ENCODE data around the gene LRMDA.

Gene LRMDA

DNA sequence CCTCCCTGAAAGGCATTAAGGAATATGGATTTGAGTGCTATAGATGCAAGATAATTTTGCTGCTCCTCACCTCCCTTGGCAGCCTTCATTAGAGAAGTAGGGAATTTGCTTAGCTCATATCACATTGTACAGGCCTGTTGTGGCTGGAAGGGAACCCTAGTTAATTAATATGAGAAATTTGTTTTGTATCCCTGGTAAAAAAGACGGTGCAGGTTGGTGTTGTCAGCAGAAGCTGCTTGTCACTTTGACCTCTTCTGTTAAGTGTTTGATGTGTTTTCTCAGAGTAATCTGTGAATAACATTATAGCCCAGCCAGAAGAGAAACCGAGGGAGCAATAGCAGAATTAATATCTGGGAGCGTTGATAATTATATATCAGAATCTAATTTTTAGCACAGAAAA lies 278.4 kb downstream of the LRMDA start:
- no peaks in the 10 kb centered on the region for H3K9me3 Mint-ChIP-seq
- no peaks in the 10 kb centered on the region for H3K4me1 Mint-ChIP-seq (ENCODE audit: low read depth)
- H3K4me3 Mint-ChIP-seq = no peak overlapping the region
- H3K27ac Mint-ChIP-seq = no peak overlapping the region
- H3K36me3 Mint-ChIP-seq (ENCODE audit: low read depth) = no peaks in the 10 kb centered on the region
- H3K27me3 Mint-ChIP-seq (ENCODE audit: low read depth) = peaks cover 3% of the 10 kb centered on the region

- Mint-ChIP-seq H3K4me3 (no peak overlapping the region), H3K9me3 (no peaks in the 10 kb centered on the region), H3K27ac (no peak overlapping the region), H3K4me1 (ENCODE audit: low read depth) (no peaks in the 10 kb centered on the region), H3K36me3 (ENCODE audit: low read depth) (no peaks in the 10 kb centered on the region), H3K27me3 (ENCODE audit: low read depth) (peaks cover 6% of the 10 kb centered on the region)
These were observed 280.9 kb downstream of the LRMDA start for GRCh38 chr10:75712242-75712880.

DNA sequence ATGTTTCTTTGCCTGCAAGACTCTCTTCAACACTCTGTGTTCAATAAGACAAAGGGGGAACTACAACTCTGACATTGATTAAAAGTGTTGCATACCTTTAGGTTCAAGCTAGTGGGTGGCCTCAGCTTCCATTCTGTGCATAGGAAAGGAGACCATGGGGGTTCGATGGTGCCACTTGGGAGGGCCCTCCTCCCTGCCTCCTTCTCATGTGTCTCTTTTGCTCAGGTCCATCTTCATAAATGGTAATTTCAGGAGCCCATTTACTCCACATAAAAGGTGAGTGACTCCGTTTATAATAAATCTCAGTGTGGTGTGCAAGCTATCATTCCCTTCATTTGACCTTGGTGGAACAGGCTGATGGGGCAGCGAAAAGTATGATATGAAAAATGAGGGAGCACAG lies 285.1 kb downstream of the LRMDA start:
- H3K36me3 Mint-ChIP-seq (ENCODE audit: low read depth) = no peaks in the 10 kb centered on the region
- no peak overlapping the region for H3K4me3 Mint-ChIP-seq
- H3K27ac Mint-ChIP-seq = no peak overlapping the region
- peaks cover 3% of the 10 kb centered on the region for H3K27me3 Mint-ChIP-seq (ENCODE audit: low read depth)
- no peaks in the 10 kb centered on the region for H3K9me3 Mint-ChIP-seq
- no peaks in the 10 kb centered on the region for H3K4me1 Mint-ChIP-seq (ENCODE audit: low read depth)

DNA sequence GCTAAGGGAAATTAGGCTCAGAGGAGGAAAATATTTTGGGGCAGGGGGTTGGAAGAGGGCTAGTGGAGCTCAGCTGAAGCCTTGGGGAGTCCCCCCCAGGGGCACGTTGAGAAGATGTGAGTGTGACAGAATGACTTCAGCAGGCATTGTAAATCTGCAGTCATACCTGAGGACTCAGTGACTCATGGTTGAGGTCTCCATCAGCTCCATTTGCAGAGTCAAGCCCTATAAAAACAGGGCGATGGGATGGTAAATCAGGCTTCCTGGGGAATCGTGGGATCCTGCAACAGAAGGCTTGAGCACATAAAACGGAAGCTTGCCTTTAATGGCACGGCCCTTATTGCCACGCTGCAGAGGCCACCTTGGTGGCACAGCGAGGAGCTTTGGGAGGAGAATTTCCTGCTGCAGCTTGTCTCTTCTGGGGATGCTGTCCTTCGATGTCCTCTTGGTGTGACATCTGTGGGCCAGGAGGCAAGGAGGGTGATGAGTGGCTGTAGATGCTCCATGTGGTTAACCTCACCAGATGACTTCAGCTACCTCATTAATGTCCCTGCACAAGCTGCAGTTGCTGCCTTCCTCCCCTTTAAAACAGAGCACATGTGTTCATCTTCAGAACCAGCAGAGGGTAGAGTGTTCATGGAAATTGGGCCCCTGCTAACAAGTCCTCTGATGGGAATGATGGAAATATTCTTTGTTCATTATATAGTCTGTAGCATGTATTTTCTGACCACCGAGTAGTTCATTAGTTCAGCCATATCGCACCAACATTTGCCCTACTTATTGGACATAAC lies 285.9 kb downstream of the LRMDA start:
- peaks cover 3% of the 10 kb centered on the region for H3K27me3 Mint-ChIP-seq (ENCODE audit: low read depth)
- H3K27ac Mint-ChIP-seq = no peak overlapping the region
- no peaks in the 10 kb centered on the region for H3K36me3 Mint-ChIP-seq (ENCODE audit: low read depth)
- no peaks in the 10 kb centered on the region for H3K9me3 Mint-ChIP-seq
- no peaks in the 10 kb centered on the region for H3K4me1 Mint-ChIP-seq (ENCODE audit: low read depth)
- H3K4me3 Mint-ChIP-seq = no peak overlapping the region

GRCh38 chr10:75718991-75719390 lies 287.6 kb downstream of the LRMDA start:
- no peaks in the 10 kb centered on the region for H3K4me1 Mint-ChIP-seq (ENCODE audit: low read depth)
- H3K9me3 Mint-ChIP-seq = no peaks in the 10 kb centered on the region
- H3K4me3 Mint-ChIP-seq = no peak overlapping the region
- H3K36me3 Mint-ChIP-seq (ENCODE audit: low read depth) = no peaks in the 10 kb centered on the region
- H3K27me3 Mint-ChIP-seq (ENCODE audit: low read depth) = peaks cover 3% of the 10 kb centered on the region
- no peak overlapping the region for H3K27ac Mint-ChIP-seq

GRCh38 chr10:75720157-75720556 lies 288.7 kb downstream of the LRMDA start:
- Mint-ChIP-seq H3K9me3 (no peaks in the 10 kb centered on the region), H3K27me3 (ENCODE audit: low read depth) (peaks cover 3% of the 10 kb centered on the region), H3K4me3 (no peak overlapping the region), H3K27ac (no peak overlapping the region), H3K36me3 (ENCODE audit: low read depth) (no peaks in the 10 kb centered on the region), H3K4me1 (ENCODE audit: low read depth) (no peaks in the 10 kb centered on the region)

GRCh38 chr10:75722020-75722419 lies 290.6 kb downstream of the LRMDA start:
- no peak overlapping the region for H3K27ac Mint-ChIP-seq
- H3K36me3 Mint-ChIP-seq (ENCODE audit: low read depth) = no peaks in the 10 kb centered on the region
- no peaks in the 10 kb centered on the region for H3K9me3 Mint-ChIP-seq
- H3K27me3 Mint-ChIP-seq (ENCODE audit: low read depth) = no peaks in the 10 kb centered on the region
- no peaks in the 10 kb centered on the region for H3K4me1 Mint-ChIP-seq (ENCODE audit: low read depth)
- no peak overlapping the region for H3K4me3 Mint-ChIP-seq

DNA sequence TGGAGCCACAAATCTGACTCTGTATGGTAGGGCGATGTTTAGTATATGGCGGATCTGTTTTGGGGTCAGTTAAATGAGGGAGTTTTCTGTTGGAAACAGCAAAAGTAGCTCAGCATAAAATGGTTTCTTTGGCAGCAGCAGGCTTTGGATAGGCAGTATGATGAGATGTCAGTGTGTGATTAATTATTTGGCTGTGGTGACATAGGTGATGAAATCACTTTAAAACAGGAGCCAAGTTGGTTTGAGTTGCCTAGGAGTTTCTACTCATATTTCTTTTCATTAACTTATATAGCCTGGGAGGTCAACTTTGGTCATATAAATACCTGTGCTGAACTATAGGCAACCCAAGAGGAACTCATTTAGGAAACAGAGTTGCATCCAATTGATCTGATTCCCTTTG lies 291.2 kb downstream of the LRMDA start:
- no peaks in the 10 kb centered on the region for H3K4me1 Mint-ChIP-seq (ENCODE audit: low read depth)
- no peak overlapping the region for H3K4me3 Mint-ChIP-seq
- H3K36me3 Mint-ChIP-seq (ENCODE audit: low read depth) = no peaks in the 10 kb centered on the region
- no peaks in the 10 kb centered on the region for H3K27me3 Mint-ChIP-seq (ENCODE audit: low read depth)
- H3K9me3 Mint-ChIP-seq = no peaks in the 10 kb centered on the region
- H3K27ac Mint-ChIP-seq = no peak overlapping the region

DNA sequence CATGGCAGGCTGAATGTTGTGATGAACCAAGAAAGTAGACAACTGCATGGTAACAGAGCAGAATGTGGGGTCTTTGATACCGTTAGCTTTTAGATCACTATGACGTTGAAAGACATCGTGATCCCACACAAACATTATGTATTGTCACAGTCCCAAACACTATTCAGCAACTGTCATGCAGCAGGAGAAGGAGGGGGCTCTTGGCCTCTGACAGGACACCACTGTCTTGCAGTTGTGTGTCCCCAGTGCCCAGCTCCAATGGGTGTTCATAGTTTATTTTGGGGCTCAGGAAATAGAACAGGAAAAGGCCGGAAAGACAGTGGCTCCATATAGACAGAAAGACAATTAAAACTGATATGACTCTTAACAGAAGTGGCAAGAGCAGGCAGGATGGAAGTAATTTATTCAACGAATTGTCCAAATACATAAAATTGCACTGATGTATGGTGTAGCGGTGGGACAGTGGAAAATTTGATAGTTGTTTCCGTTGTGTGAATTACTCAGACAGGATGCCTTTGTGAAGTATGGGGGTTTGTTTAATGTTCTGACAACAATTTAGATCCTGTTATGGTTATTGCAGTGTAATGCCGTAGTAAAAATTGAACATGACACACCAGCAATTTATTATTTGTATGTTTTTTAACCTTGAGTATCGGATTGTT lies 292.0 kb downstream of the LRMDA start:
- no peaks in the 10 kb centered on the region for H3K4me1 Mint-ChIP-seq (ENCODE audit: low read depth)
- H3K27ac Mint-ChIP-seq = no peak overlapping the region
- H3K4me3 Mint-ChIP-seq = no peak overlapping the region
- no peaks in the 10 kb centered on the region for H3K36me3 Mint-ChIP-seq (ENCODE audit: low read depth)
- H3K9me3 Mint-ChIP-seq = no peaks in the 10 kb centered on the region
- H3K27me3 Mint-ChIP-seq (ENCODE audit: low read depth) = no peaks in the 10 kb centered on the region

DNA sequence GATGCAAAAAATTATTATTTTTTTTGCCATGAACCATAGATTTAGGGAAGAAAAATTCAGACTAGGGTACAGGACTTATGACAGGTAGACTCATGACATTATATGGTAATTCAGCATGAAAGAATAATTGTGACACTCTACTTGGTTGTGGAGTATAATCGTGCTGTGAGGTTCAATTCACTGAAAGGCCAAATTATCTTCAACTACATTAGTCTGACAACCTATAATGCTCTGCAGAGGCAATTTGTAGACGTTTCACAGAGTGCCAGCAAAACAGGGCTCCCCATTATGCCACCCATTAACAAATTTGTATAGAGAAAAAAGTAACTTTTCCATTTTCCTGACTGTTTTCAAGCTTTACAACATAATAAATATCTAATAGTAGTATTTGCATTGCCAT lies 292.6 kb downstream of the LRMDA start:
- H3K4me1 Mint-ChIP-seq (ENCODE audit: low read depth) = no peaks in the 10 kb centered on the region
- no peak overlapping the region for H3K4me3 Mint-ChIP-seq
- H3K9me3 Mint-ChIP-seq = no peaks in the 10 kb centered on the region
- H3K27me3 Mint-ChIP-seq (ENCODE audit: low read depth) = no peaks in the 10 kb centered on the region
- H3K27ac Mint-ChIP-seq = no peak overlapping the region
- H3K36me3 Mint-ChIP-seq (ENCODE audit: low read depth) = no peaks in the 10 kb centered on the region

GRCh38 chr10:75726522-75727483 lies 295.4 kb downstream of the LRMDA start:
- no peaks in the 10 kb centered on the region for H3K9me3 Mint-ChIP-seq
- no peak overlapping the region for H3K27ac Mint-ChIP-seq
- H3K27me3 Mint-ChIP-seq (ENCODE audit: low read depth) = no peaks in the 10 kb centered on the region
- no peaks in the 10 kb centered on the region for H3K36me3 Mint-ChIP-seq (ENCODE audit: low read depth)
- no peaks in the 10 kb centered on the region for H3K4me1 Mint-ChIP-seq (ENCODE audit: low read depth)
- no peak overlapping the region for H3K4me3 Mint-ChIP-seq

DNA sequence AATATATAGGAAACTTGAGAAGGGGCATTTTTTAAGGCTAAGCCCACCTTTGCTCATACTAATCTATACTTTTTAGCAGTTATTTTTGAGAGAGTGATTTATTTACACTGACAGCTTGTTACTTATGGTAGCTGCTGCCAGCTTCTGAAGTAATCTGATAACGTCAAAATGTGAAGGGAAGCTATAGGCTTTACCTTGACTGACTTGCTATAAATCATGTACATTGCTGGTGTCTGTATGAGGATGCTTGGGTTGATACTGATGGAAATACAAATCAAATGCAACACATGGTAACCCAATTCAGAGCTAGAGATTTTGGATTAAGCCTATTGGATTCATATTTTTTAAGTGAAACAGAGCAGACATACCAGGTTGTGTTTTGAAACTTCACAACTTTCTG lies 299.4 kb downstream of the LRMDA start:
- no peak overlapping the region for H3K4me3 Mint-ChIP-seq
- H3K27me3 Mint-ChIP-seq (ENCODE audit: low read depth) = no peaks in the 10 kb centered on the region
- no peak overlapping the region for H3K27ac Mint-ChIP-seq
- H3K4me1 Mint-ChIP-seq (ENCODE audit: low read depth) = no peaks in the 10 kb centered on the region
- H3K36me3 Mint-ChIP-seq (ENCODE audit: low read depth) = no peaks in the 10 kb centered on the region
- H3K9me3 Mint-ChIP-seq = no peaks in the 10 kb centered on the region

GRCh38 chr10:75733135-75733890 lies 301.9 kb downstream of the LRMDA start:
- H3K4me3 Mint-ChIP-seq = no peak overlapping the region
- no peaks in the 10 kb centered on the region for H3K9me3 Mint-ChIP-seq
- no peaks in the 10 kb centered on the region for H3K4me1 Mint-ChIP-seq (ENCODE audit: low read depth)
- H3K27ac Mint-ChIP-seq = no peak overlapping the region
- H3K27me3 Mint-ChIP-seq (ENCODE audit: low read depth) = no peaks in the 10 kb centered on the region
- H3K36me3 Mint-ChIP-seq (ENCODE audit: low read depth) = no peaks in the 10 kb centered on the region

All from T-helper 1 cell treated with Interleukin-12 subunit alpha and Interleukin-12 subunit beta and Interleukin-4 antibody, amounts not matched to agents 30 μg/mL and 1 μg/mL, for 36 hours (primary cell).